ENCODE results near the gene OSBPL2. TPM values are rescaled to one million over a fixed set of nuclear protein-coding genes. Genes with fewer than 3 reads are reported as not detected.

Gene OSBPL2
- total and polyA plus RNA-seq, 3 experiments from 2014 or later = 24.5 to 24.7 (median 24.6) TPM

DNA sequence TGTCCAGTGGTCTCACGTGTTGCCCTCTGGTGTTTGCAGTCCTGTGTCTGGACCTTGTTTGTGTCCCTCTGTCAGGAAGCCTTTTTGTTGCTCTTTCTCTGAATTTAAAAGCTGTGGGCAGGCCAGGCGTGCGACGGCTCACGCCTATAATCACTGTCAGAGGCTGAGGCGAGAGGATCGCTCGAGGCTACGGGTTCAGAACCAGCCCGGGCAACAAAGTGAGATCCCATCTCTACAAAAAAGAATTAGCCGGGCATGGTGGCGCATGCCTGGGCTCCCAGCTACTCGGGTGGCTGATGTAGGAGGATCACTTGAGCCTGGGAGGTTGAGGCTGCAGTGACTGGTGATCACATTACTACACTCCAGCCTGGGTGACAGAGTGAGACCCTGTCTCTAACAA lies 28.5 kb downstream of the OSBPL2 start:
- Mint-ChIP-seq H3K9me3 (no peaks in the 10 kb centered on the region), H3K4me3 (no peak overlapping the region), H3K27ac (no peak overlapping the region), H3K4me1 (peaks cover 0 to 3% (median 0%) of the 10 kb centered on the region in 3 donors), H3K27me3 (no peaks in the 10 kb centered on the region), H3K36me3 (peaks cover 9 to 67% (median 16%) of the 10 kb centered on the region in 3 donors)
- Histone ChIP-seq H3K36me3 (ENCODE audit: insufficient read depth, low read length) (peaks cover 24% of the 10 kb centered on the region), H3K27me3 (ENCODE audit: insufficient read depth, low read length, poor library complexity, severe bottlenecking) (no peaks in the 10 kb centered on the region), H3K9me3 (ENCODE audit: low read length) (no peaks in the 10 kb centered on the region), H3K4me3 (ENCODE audit: low read length) (no peak overlapping the region), H3K27ac (ENCODE audit: low read depth, low read length) (no peak overlapping the region), H3K4me1 (ENCODE audit: insufficient read depth, low read length) (no peaks in the 10 kb centered on the region)
- POLR2A ChIA-PET = no interaction called here
- no peak for DNase-seq
- CTCF ChIA-PET = no interaction called here

DNA sequence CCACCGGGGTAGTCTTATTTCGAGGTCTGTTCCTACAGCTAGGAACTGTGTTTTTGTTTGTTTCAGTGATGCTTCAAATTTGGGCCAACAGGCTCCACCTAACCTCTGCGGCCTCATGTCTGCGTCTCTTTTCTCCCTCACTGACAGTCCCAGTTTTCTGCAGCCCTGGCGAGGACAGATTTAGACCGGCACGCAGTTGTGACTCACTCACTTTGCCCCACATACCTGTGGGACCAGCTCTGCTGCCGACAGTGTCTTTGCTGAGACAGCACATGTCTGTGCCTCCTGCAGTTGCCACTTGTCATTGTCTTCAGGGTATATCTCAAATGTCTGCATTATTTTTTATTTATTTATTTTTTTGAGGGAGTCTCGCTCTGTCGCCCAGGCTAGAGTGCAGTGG lies 29.2 kb downstream of the OSBPL2 start:
- H3K36me3 Mint-ChIP-seq = peaks cover 9 to 68% (median 15%) of the 10 kb centered on the region in 3 donors
- peaks cover 0 to 2% (median 0%) of the 10 kb centered on the region in 3 donors for H3K4me1 Mint-ChIP-seq
- H3K27ac Mint-ChIP-seq = no peak overlapping the region
- no peaks in the 10 kb centered on the region for H3K27me3 ChIP-seq (ENCODE audit: insufficient read depth, low read length, poor library complexity, severe bottlenecking)
- CTCF ChIA-PET = interaction anchor here (0.7 kb wide), 1 partner anchor 233 kb away, joined by 3 read pairs; no protein-coding TSS in a partner anchor
- H3K36me3 ChIP-seq (ENCODE audit: insufficient read depth, low read length) = peaks cover 24% of the 10 kb centered on the region
- no peak overlapping the region for H3K4me3 Mint-ChIP-seq
- no peaks in the 10 kb centered on the region for H3K27me3 Mint-ChIP-seq
- H3K4me1 ChIP-seq (ENCODE audit: insufficient read depth, low read length) = no peaks in the 10 kb centered on the region
- H3K27ac ChIP-seq (ENCODE audit: low read depth, low read length) = no peak overlapping the region
- H3K4me3 ChIP-seq (ENCODE audit: low read length) = no peak overlapping the region
- no peak for DNase-seq
- POLR2A ChIA-PET = no interaction called here
- no peaks in the 10 kb centered on the region for H3K9me3 Mint-ChIP-seq
- no peaks in the 10 kb centered on the region for H3K9me3 ChIP-seq (ENCODE audit: low read length)

DNA sequence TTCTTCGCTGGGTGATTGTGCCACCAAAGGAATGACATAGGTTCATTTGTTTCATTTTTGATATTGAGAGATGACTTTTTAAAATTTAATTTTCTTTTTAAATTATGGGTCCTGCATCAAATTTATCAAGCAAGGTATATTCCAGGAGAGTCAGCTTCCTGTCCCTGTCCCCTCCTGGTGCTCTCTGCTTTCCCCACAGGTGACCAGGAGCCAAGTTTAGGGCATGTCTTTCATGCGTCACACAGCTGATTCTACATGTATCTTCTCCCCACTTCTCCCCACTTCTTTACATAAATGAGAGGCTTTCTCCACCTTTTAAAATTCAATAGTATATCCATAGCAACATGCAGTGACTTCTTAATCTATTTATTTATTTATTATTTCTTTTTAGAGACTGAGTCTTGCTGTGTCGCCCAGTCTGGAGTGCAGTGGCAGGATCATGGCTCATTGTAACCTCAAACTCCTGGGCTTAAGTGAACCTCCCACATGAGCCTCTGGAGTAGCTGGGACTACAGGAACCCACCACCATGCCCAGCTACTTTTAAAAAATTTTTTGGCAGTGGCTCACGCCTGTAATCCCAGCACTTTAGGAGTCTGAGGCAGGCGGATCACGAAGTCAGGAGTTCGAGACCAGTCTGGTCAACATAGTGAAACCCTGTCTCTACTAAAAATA lies 30.0 kb downstream of the OSBPL2 start:
- no peaks in the 10 kb centered on the region for H3K9me3 Mint-ChIP-seq
- H3K4me1 ChIP-seq (ENCODE audit: insufficient read depth, low read length) = no peaks in the 10 kb centered on the region
- peak overlapping the region in 1 of 8 donors; percentile 15 for H3K27ac Mint-ChIP-seq
- H3K4me1 Mint-ChIP-seq = peaks cover 0 to 2% (median 0%) of the 10 kb centered on the region in 3 donors
- H3K4me3 ChIP-seq (ENCODE audit: low read length) = no peak overlapping the region
- ChIA-PET CTCF (no interaction called here), POLR2A (no interaction called here)
- no peaks in the 10 kb centered on the region for H3K9me3 ChIP-seq (ENCODE audit: low read length)
- DNase-seq = no peak
- H3K27ac ChIP-seq (ENCODE audit: low read depth, low read length) = no peak overlapping the region
- peaks cover 23% of the 10 kb centered on the region for H3K36me3 ChIP-seq (ENCODE audit: insufficient read depth, low read length)
- H3K27me3 ChIP-seq (ENCODE audit: insufficient read depth, low read length, poor library complexity, severe bottlenecking) = no peaks in the 10 kb centered on the region
- H3K36me3 Mint-ChIP-seq = peaks cover 9 to 68% (median 20%) of the 10 kb centered on the region in 3 donors
- H3K4me3 Mint-ChIP-seq = no peak overlapping the region
- H3K27me3 Mint-ChIP-seq = no peaks in the 10 kb centered on the region

GRCh38 chr20:62269378-62269777 lies 31.1 kb downstream of the OSBPL2 start:
- Mint-ChIP-seq H3K27me3 (no peaks in the 10 kb centered on the region), H3K36me3 (peaks cover 9 to 70% (median 23%) of the 10 kb centered on the region in 3 donors), H3K9me3 (no peaks in the 10 kb centered on the region), H3K27ac (peak overlapping the region in 1 of 8 donors; percentile 38), H3K4me3 (no peak overlapping the region), H3K4me1 (peaks cover 0 to 4% (median 0%) of the 10 kb centered on the region in 3 donors)
- Histone ChIP-seq H3K27ac (ENCODE audit: low read depth, low read length) (no peak overlapping the region), H3K36me3 (ENCODE audit: insufficient read depth, low read length) (peaks cover 29% of the 10 kb centered on the region), H3K4me3 (ENCODE audit: low read length) (no peak overlapping the region), H3K9me3 (ENCODE audit: low read length) (no peaks in the 10 kb centered on the region), H3K27me3 (ENCODE audit: insufficient read depth, low read length, poor library complexity, severe bottlenecking) (no peaks in the 10 kb centered on the region), H3K4me1 (ENCODE audit: insufficient read depth, low read length) (no peaks in the 10 kb centered on the region)
- CTCF ChIA-PET = no interaction called here
- POLR2A ChIA-PET = no interaction called here
- DNase-seq = no peak

GRCh38 chr20:62269871-62270270 lies 31.6 kb downstream of the OSBPL2 start:
- H3K9me3 Mint-ChIP-seq = no peaks in the 10 kb centered on the region
- H3K4me1 Mint-ChIP-seq = peaks cover 0 to 4% (median 0%) of the 10 kb centered on the region in 3 donors
- POLR2A ChIA-PET = no interaction called here
- H3K27ac Mint-ChIP-seq = no peak overlapping the region
- H3K36me3 Mint-ChIP-seq = peaks cover 6 to 70% (median 20%) of the 10 kb centered on the region in 3 donors
- DNase-seq = no peak
- no peak overlapping the region for H3K4me3 ChIP-seq (ENCODE audit: low read length)
- peaks cover 24% of the 10 kb centered on the region for H3K36me3 ChIP-seq (ENCODE audit: insufficient read depth, low read length)
- no peaks in the 10 kb centered on the region for H3K9me3 ChIP-seq (ENCODE audit: low read length)
- no peak overlapping the region for H3K4me3 Mint-ChIP-seq
- H3K27me3 ChIP-seq (ENCODE audit: insufficient read depth, low read length, poor library complexity, severe bottlenecking) = no peaks in the 10 kb centered on the region
- no peak overlapping the region for H3K27ac ChIP-seq (ENCODE audit: low read depth, low read length)
- no peaks in the 10 kb centered on the region for H3K27me3 Mint-ChIP-seq
- CTCF ChIA-PET = no interaction called here
- no peaks in the 10 kb centered on the region for H3K4me1 ChIP-seq (ENCODE audit: insufficient read depth, low read length)

GRCh38 chr20:62272200-62272599 lies 33.9 kb downstream of the OSBPL2 start:
- Mint-ChIP-seq H3K4me1 (peaks cover 0 to 4% (median 0%) of the 10 kb centered on the region in 3 donors), H3K9me3 (no peaks in the 10 kb centered on the region), H3K27ac (no peak overlapping the region), H3K4me3 (no peak overlapping the region), H3K27me3 (no peaks in the 10 kb centered on the region), H3K36me3 (peaks cover 0 to 69% (median 9%) of the 10 kb centered on the region in 3 donors)
- POLR2A ChIA-PET = no interaction called here
- no peak for DNase-seq
- peaks cover 13% of the 10 kb centered on the region for H3K36me3 ChIP-seq (ENCODE audit: insufficient read depth, low read length)
- no peaks in the 10 kb centered on the region for H3K4me1 ChIP-seq (ENCODE audit: insufficient read depth, low read length)
- H3K4me3 ChIP-seq (ENCODE audit: low read length) = no peak overlapping the region
- no peaks in the 10 kb centered on the region for H3K9me3 ChIP-seq (ENCODE audit: low read length)
- no peak overlapping the region for H3K27ac ChIP-seq (ENCODE audit: low read depth, low read length)
- no peaks in the 10 kb centered on the region for H3K27me3 ChIP-seq (ENCODE audit: insufficient read depth, low read length, poor library complexity, severe bottlenecking)
- CTCF ChIA-PET = no interaction called here

- Mint-ChIP-seq H3K4me1 (peaks cover 0 to 3% (median 0%) of the 10 kb centered on the region in 3 donors), H3K27me3 (no peaks in the 10 kb centered on the region), H3K36me3 (peaks cover 0 to 74% (median 8%) of the 10 kb centered on the region in 3 donors), H3K4me3 (no peak overlapping the region), H3K9me3 (no peaks in the 10 kb centered on the region), H3K27ac (peak overlapping the region in 1 of 8 donors; percentile 69)
- Histone ChIP-seq H3K27me3 (ENCODE audit: insufficient read depth, low read length, poor library complexity, severe bottlenecking) (no peaks in the 10 kb centered on the region), H3K27ac (ENCODE audit: low read depth, low read length) (no peak overlapping the region), H3K4me1 (ENCODE audit: insufficient read depth, low read length) (no peaks in the 10 kb centered on the region), H3K4me3 (ENCODE audit: low read length) (no peak overlapping the region), H3K9me3 (ENCODE audit: low read length) (no peaks in the 10 kb centered on the region), H3K36me3 (ENCODE audit: insufficient read depth, low read length) (peaks cover 12% of the 10 kb centered on the region)
- CTCF ChIA-PET = no interaction called here
- DNase-seq = no peak
- POLR2A ChIA-PET = no interaction called here
Measured at GRCh38 chr20:62273416-62273815, 35.1 kb downstream of the OSBPL2 start.

DNA sequence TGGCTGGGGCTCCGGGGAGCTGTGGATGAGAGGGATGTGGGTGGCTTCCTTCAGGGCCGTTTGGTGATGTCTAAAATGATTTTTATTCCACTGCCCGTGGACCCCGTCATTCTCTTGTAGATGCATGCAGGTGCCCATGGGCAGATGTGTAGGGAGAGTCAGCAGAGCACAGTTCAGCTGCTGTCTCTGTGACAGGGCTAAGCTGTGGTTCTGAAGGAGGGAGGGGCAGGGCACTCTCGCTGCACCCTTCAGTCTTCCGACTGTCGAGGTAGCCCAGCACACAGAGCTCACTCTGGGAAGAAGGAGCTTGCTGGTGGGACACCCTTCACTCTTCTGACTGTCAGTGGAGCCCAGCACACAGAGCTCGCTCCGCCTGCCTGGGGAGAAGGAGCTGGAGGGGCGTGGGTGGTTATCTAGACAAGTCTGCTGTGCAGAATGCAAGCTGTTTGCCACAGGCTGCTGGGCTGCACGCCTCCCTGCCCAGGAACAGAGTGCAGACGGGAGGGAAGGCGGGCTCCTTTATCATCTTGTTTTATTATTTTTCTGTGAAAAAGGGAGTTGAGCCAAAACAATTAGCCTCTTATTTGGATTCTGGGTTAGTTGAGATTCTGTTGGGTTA lies 36.1 kb downstream of the OSBPL2 start:
- H3K27me3 ChIP-seq (ENCODE audit: insufficient read depth, low read length, poor library complexity, severe bottlenecking) = no peaks in the 10 kb centered on the region
- Mint-ChIP-seq H3K4me1 (peaks cover 0 to 3% (median 0%) of the 10 kb centered on the region in 3 donors), H3K4me3 (no peak overlapping the region), H3K27ac (peak overlapping the region in 2 of 8 donors; percentile 26 to 36), H3K27me3 (no peaks in the 10 kb centered on the region), H3K36me3 (peaks cover 0 to 82% (median 10%) of the 10 kb centered on the region in 3 donors), H3K9me3 (no peaks in the 10 kb centered on the region)
- no peaks in the 10 kb centered on the region for H3K9me3 ChIP-seq (ENCODE audit: low read length)
- no peak overlapping the region for H3K4me3 ChIP-seq (ENCODE audit: low read length)
- ChIA-PET POLR2A (no interaction called here), CTCF (no interaction called here)
- peaks cover 22% of the 10 kb centered on the region for H3K36me3 ChIP-seq (ENCODE audit: insufficient read depth, low read length)
- H3K27ac ChIP-seq (ENCODE audit: low read depth, low read length) = no peak overlapping the region
- DNase-seq = no peak
- no peaks in the 10 kb centered on the region for H3K4me1 ChIP-seq (ENCODE audit: insufficient read depth, low read length)
